Endothelial cell of umbilical vein (primary cell): ENCODE measurements around the gene ASTN1. TPM values are rescaled to one million over a fixed set of nuclear protein-coding genes. Genes with fewer than 3 reads are reported as not detected.

ENCODE experiments used
- BruUV-seq: library from RNA; stranded (reverse); fragments of 400-500 nt; replicated peaks from 2 replicates; lab custom pipeline; 2021; lab: Mats Ljungman, UMichigan
- CTCF ChIA-PET: fragments of 300-600, 350-600 bp; sonication (Branson Sonifier 250); formaldehyde crosslinking; loops from one replicate; lab custom pipeline; 2021; ENCODE audit warnings: antibody characterized with exemption, inconsistent platforms; lab: Charles Lee
- POLR2A ChIA-PET: fragments of 300-600, 350-600 bp; sonication (Branson Sonifier 250); formaldehyde crosslinking; loops from one replicate; lab custom pipeline; 2021; ENCODE audit warnings: antibody characterized with exemption, inconsistent platforms; lab: Charles Lee
- DNase-seq: peaks from one replicate; pipeline ENCODE4 v3.0.0-alpha.2; 2011; ENCODE audit warnings: low read depth, low spot score
- FAIRE-seq: peaks from 2 replicates; lab custom pipeline; 2011; peaks lifted over from hg19 to GRCh38; lab: Jason Lieb, UNC
- H2AFZ ChIP-seq: 2 replicates; pipeline ENCODE4 v1.6.0; 2012; ENCODE audit warnings: low read depth, low read length, control low read depth, inconsistent platforms
- H3K27ac ChIP-seq: 2 replicates; pipeline ENCODE4 v1.5.1; 2011; ENCODE audit warnings: low read depth, mild to moderate bottlenecking, control low read depth, low read length, moderate library complexity; ENCODE audit not compliant: insufficient read depth
- H3K27me3 ChIP-seq, 2 experiments: 2 replicates each; pipeline versions ENCODE4 v1.6.0 to v1.6.1; 2011; ENCODE audit warnings: low read length in 2 of 2, mixed read lengths in 1 of 2; ENCODE audit not compliant: control insufficient read depth in 2 of 2, insufficient read depth in 2 of 2
- H3K36me3 ChIP-seq, 2 experiments: 2 replicates in 1 of 2; 3 replicates in 1 of 2; pipeline ENCODE4 v1.5.1; 2011; ENCODE audit warnings: low read length in 2 of 2, mild to moderate bottlenecking in 1 of 2, moderate library complexity in 1 of 2; ENCODE audit not compliant: control insufficient read depth in 2 of 2, insufficient read depth in 2 of 2; ENCODE audit errors: extremely low read depth in 1 of 2
- H3K4me1 ChIP-seq: 3 replicates; pipeline ENCODE4 v1.5.1; 2011; ENCODE audit warnings: mild to moderate bottlenecking, low read length; ENCODE audit not compliant: control insufficient read depth, insufficient read depth; ENCODE audit errors: extremely low read depth
- H3K4me2 ChIP-seq: 2 replicates; pipeline ENCODE4 v1.6.1; 2011; ENCODE audit warnings: low read length, control low read depth, mixed read lengths; ENCODE audit not compliant: insufficient read depth
- H3K4me3 ChIP-seq, 3 experiments: fragments of 200-600 bp in 1 of 3; sonication (generic), shearing (Covaris generic) in 1 of 3; replicated peaks in 1 of 3; 2 replicates each; pipeline ENCODE4 v1.5.1; 2011 to 2016; ENCODE audit warnings: control low read depth in 3 of 3, low read length in 3 of 3, mild to moderate bottlenecking in 2 of 3, inconsistent platforms in 1 of 3, low read depth in 1 of 3, moderate library complexity in 1 of 3; ENCODE audit not compliant: insufficient read depth in 1 of 3
- H3K79me2 ChIP-seq: 2 replicates; pipeline ENCODE4 v1.6.0; 2012; ENCODE audit warnings: low read length, inconsistent platforms; ENCODE audit not compliant: control insufficient read depth, insufficient read depth
- H3K9ac ChIP-seq: replicated peaks from 2 replicates; pipeline ENCODE3; 2011; ENCODE audit warnings: low read length, control low read depth; ENCODE audit not compliant: insufficient read depth; ENCODE audit errors: extremely low read depth
- H3K9me1 ChIP-seq: replicated peaks from 3 replicates; pipeline ENCODE4 v1.6.0; 2011; ENCODE audit warnings: mild to moderate bottlenecking, low read length; ENCODE audit not compliant: control insufficient read depth, insufficient read depth; ENCODE audit errors: extremely low read depth
- H3K9me3 ChIP-seq: replicated peaks from 2 replicates; pipeline ENCODE4 v1.5.1; 2012; ENCODE audit warnings: low read length, inconsistent platforms; ENCODE audit not compliant: control insufficient read depth, insufficient read depth
- H4K20me1 ChIP-seq: replicated peaks from 2 replicates; pipeline ENCODE3; 2011; ENCODE audit warnings: mild to moderate bottlenecking, low read length; ENCODE audit not compliant: control insufficient read depth, insufficient read depth; ENCODE audit errors: extremely low read depth
- CTCF ChIP-seq, 2 donors: IDR thresholded peaks; 1 replicate in 1 of 2; 2 replicates in 1 of 2; pipeline ENCODE4 v1.5.1; 2011; ENCODE audit warnings: low read length in 2 of 2, mild to moderate bottlenecking in 2 of 2, moderate library complexity in 2 of 2, control low read depth in 1 of 2, inconsistent platforms in 1 of 2, low read depth in 1 of 2; ENCODE audit not compliant: insufficient read depth in 1 of 2; ENCODE audit errors: extremely low read depth in 1 of 2
- EZH2 ChIP-seq: IDR thresholded peaks from 2 replicates; pipeline ENCODE4 v1.6.1; 2012; ENCODE audit warnings: borderline replicate concordance, low read depth, mild to moderate bottlenecking, moderate library complexity, low read length, inconsistent platforms; ENCODE audit not compliant: severe bottlenecking
- FOS ChIP-seq: IDR thresholded peaks from 2 replicates; pipeline ENCODE4 v1.6.1; 2011; ENCODE audit warnings: mild to moderate bottlenecking, low read length, moderate library complexity, borderline replicate concordance; ENCODE audit not compliant: insufficient read depth
- GATA2 ChIP-seq: IDR thresholded peaks from 2 replicates; pipeline ENCODE4 v1.7.0; 2011; ENCODE audit warnings: low read depth, mild to moderate bottlenecking, moderate library complexity, mixed read lengths, low read length; ENCODE audit not compliant: insufficient read length, insufficient read depth
- JUN ChIP-seq: IDR thresholded peaks from 2 replicates; pipeline ENCODE4 v1.6.1; 2011; ENCODE audit warnings: borderline replicate concordance, low read depth; ENCODE audit not compliant: insufficient read length, insufficient read depth
- MYC ChIP-seq: IDR thresholded peaks from one replicate; pipeline ENCODE4 v1.6.1; 2011; ENCODE audit warnings: mild to moderate bottlenecking, low read depth, low read length
- POLR2A ChIP-seq: IDR thresholded peaks from 2 replicates; pipeline ENCODE4 v1.6.1; 2012; ENCODE audit warnings: low read depth, mild to moderate bottlenecking, control low read depth, low read length
- POLR2AphosphoS5 ChIP-seq: IDR thresholded peaks from 2 replicates; pipeline ENCODE4 v1.6.1; 2012; ENCODE audit warnings: low read depth, mild to moderate bottlenecking, control low read depth, low read length, moderate library complexity; ENCODE audit not compliant: insufficient read depth
- dilution Hi-C: fragments of 300-500 bp; cut with MboI; formaldehyde crosslinking; loops from one replicate; pipeline ENCODE4 v1.15.0; 2019; ENCODE audit warnings: low sequenced_read_pairs; ENCODE audit not compliant: extremely low pct_ligation_motif_present
- intact Hi-C: fragments of 100-400 bp; cut with micrococcal nuclease; formaldehyde crosslinking; loops from one replicate; pipeline ENCODE4 v1.10.0; 2022
- polyA plus RNA-seq, 4 experiments: library from polyadenylated mRNA; depleted of rRNA in 3 of 4; stranded (reverse) in 3 of 4; unstranded in 1 of 4; fragments of >200 nt; gene quantifications; 2 replicates each; pipeline versions ENCODE4 v1.2.1 to v1.2.3, GENCODE V29; 2011 to 2012; ENCODE audit warnings: missing spikeins in 1 of 4
- total RNA-seq: library from RNA; stranded (reverse); gene quantifications from 2 replicates; pipeline ENCODE4 v1.2.3, GENCODE V29; 2021
- TF ChIP-seq, protein P1 (sequence below): IDR thresholded peaks from 2 replicates; pipeline ENCODE4 v1.6.1; 2011; ENCODE audit not compliant: insufficient read depth, insufficient read length

The ASTN1 gene
- total and polyA plus RNA-seq, 2 donors (not counting 3 experiments of a cell fraction or from before 2014, with no cell fraction given), result 0.04 TPM; not detected in 1

GRCh38 chr1:176957603-176958002 lies 206.9 kb downstream of the ASTN1 start:
- Histone ChIP-seq H3K79me2 (no peaks in the 10 kb centered on the region), H3K4me2 (no peak overlapping the region), H3K27me3 (no peaks in the 10 kb centered on the region), H4K20me1 (no peaks in the 10 kb centered on the region), H3K27ac (no peak overlapping the region), H3K9me1 (no peaks in the 10 kb centered on the region), H3K9me3 (no peaks in the 10 kb centered on the region), H3K4me3 (no peak overlapping the region), H3K36me3 (no peaks in the 10 kb centered on the region), H3K4me1 (no peaks in the 10 kb centered on the region), H2AFZ (no peak overlapping the region), H3K9ac (no peak overlapping the region)
- no TSS peak for BruUV-seq
- FAIRE-seq (no peak), DNase-seq (no peak)
- dilution Hi-C loops (no loop called here), intact Hi-C loops (no loop called here)
- POLR2A ChIA-PET, result no interaction called here
- TF ChIP-seq JUN (no peak), GATA2 (no peak), FOS (no peak), POLR2A (no peak)
- TF ChIP-seq, protein P1, sequence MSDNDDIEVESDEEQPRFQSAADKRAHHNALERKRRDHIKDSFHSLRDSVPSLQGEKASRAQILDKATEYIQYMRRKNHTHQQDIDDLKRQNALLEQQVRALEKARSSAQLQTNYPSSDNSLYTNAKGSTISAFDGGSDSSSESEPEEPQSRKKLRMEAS, result no peak
- CTCF ChIA-PET, result no interaction called here

DNA sequence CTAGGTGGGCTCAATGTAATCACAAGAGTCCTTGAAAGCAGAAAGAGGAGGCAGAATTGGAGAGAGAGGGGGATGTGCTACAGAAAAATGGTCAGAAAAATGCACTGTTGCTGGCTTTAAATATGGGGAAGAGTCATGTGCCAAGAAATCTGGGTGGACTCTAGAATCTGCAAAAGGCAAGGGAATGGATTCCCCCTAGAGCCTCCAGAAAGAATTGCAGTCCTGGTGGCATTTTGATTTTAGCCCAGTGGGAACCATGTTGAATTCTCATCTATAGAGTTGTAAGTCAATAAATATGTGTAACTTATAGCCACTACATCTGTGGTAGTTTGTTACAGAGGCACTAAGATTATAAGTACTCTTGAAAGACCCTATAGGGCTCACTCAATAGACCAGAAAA lies 210.3 kb downstream of the ASTN1 start:
- Histone ChIP-seq H3K9me3 (no peaks in the 10 kb centered on the region), H3K79me2 (no peaks in the 10 kb centered on the region), H3K36me3 (no peaks in the 10 kb centered on the region), H3K4me3 (no peak overlapping the region), H4K20me1 (no peaks in the 10 kb centered on the region), H3K9ac (no peak overlapping the region), H3K4me2 (no peak overlapping the region), H3K27ac (no peak overlapping the region), H3K27me3 (no peaks in the 10 kb centered on the region), H3K4me1 (no peaks in the 10 kb centered on the region), H3K9me1 (no peaks in the 10 kb centered on the region), H2AFZ (no peak overlapping the region)
- FAIRE-seq, result no peak
- intact Hi-C loops (no loop called here), dilution Hi-C loops (no loop called here)
- BruUV-seq, result no TSS peak
- TF ChIP-seq POLR2A, result no peak
- TF ChIP-seq FOS, result no peak
- TF ChIP-seq JUN, result no peak
- no peak for TF ChIP-seq CTCF (IDR thresholded peaks at IDR 0.05; ENCODE audit: extremely low read depth in 1 of 2, insufficient read depth in 1 of 2, low read depth in 1 of 2, low read length in 2 of 2)
- TF ChIP-seq MYC, result no peak
- TF ChIP-seq EZH2, result no peak
- no peak for TF ChIP-seq GATA2
- no peak for TF ChIP-seq POLR2AphosphoS5
- TF ChIP-seq, protein P1, result no peak
- ChIA-PET CTCF (no interaction called here), POLR2A (no interaction called here)
- DNase-seq, result no peak
